ENCODE measurements around the gene IRF2BP1.

IRF2BP1 gene

GRCh38 chr19:45860359-45861259 lies 25.3 kb downstream of the IRF2BP1 start:
- no peak for DNase-seq

DNA sequence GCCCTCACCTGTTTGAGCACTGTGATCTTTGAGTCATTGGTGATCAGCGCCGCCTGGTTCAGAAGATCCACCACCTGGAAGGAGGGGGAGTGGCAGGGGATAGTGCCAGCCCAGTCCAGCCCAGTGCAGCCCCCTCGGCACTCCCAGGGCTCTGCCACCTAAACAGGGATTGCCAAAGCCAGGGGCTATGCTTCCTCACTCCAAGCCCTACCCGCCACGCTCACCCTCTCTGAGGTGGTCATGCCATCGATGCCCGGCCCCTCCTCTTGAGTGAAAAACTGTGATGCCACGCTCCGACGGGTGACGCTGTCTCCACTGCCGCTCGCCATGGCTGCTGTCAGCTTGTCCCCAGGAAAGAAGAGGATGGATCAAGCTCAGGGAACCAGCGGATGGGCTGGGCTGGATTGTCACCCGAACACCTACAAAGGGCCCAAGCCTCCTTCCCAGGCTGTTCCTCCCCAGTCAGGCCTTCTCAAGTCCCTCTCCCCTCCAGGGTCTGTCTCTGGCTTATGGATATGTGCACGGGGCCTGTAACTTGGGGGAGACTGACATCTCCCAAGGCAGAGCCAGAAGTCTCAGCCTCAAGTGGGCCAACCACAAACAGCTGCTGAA lies 31.7 kb downstream of the IRF2BP1 start:
- no peak for DNase-seq

DNA sequence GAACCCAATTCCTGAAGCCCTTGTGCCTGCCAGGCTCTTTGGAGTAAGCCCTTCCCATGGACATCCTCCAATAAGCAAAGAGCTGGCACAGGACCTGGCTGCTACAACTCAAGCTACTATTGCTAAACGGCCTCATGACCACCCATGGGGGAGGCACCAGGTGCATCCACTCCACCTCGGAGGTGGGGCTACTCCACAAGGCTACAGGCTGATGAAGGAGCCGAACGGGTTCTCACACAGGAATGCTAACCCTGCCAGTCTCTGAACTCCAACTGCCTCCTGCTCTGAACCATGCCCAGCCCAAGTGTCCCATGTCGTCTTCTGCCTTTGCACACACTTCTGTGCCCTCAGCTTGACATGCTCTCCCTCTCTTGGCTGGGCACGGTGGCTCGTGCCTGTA lies 33.0 kb downstream of the IRF2BP1 start:
- no peak for DNase-seq

DNA sequence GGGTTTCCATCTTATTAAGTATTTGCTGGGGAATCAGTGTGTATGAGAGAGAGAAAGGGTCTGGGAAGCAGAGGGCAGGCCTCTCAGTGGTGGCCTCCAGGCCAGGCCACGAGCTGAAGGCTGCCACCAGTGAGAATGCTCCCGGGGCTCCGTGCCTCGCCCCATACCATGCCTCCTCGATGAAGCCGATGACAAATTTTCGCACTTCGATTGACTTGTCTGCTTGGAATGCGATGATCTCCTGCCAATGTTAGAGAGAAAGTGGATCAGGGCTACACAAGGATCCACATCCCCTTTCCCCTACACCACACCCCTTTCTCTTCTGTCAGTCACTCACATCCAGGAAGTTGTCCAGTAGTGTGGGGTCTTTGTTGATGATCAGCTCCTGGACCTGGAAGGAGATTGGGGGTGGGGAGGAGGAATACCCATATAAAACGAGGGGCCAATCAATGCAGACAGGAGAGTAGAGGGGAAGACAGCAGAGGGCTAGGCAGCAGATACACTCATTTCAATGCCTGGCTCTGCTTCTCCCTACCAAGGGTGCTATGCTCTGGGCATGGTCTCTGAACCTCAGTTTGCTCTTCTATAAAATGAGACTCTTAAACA lies 33.7 kb downstream of the IRF2BP1 start:
- no peak for DNase-seq

DNA sequence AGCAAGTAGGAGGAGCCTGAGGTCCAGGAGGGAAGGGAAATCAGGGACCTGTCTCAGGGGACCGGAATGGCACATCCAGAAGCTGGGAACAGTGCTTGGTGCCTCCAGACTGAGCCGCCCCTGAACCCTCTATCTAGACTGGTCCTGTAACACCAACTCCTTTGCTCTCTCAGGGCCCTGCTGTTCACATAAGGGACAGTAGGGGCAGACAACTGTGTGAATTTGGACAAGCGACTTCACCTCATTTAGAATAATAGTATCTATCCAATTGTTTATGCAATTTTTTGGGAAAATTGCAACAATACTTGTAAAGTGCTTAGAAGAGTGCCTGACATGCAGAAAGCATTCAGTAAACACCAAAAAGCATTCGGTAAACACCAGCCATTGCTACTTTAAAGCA lies 37.0 kb downstream of the IRF2BP1 start:
- peak; percentile 13 for DNase-seq

DNA sequence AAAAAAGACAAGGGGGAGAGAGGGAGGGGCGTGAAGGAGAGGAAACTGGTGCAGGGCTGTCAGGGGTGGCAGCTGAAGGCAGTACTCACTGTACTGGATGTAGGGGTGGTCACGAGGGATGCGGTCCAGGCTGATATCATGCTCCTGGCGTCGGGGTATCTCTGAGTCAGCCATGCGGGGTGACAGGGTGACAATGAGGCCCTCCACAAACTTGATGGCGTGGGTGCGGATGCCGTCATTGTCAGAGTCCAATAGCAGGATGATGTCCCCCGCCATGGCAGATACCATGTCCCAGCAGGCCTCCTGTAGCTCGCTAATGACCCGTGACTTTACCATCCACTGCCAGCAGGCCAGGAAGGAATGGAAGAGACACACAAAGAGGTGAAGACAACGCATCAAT lies 38.3 kb downstream of the IRF2BP1 start:
- DNase-seq: no peak

- DNase-seq: no peak
These were observed 43.7 kb downstream of the IRF2BP1 start for GRCh38 chr19:45842198-45842597.

DNA sequence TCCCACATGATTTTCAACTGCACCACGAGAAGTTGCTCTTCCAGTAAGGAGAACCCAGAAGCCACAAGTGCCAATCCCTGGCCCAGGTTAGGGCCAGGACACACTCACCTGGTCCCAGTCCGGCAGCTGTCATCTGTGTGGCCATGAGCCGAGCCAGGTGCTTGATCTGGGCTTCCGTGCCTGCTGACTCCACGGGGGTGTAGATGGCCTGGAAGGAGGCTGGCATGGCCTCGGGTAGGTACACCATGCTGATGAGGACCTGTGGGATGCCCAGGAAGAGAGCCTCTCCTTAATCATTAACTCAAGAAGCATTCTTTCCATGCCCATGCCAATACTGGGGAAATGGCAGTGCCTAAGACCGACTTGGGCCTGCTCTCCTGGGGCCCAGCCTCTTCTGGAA lies 51.0 kb downstream of the IRF2BP1 start:
- no peak for DNase-seq

All from activated CD4-positive, alpha-beta T cell treated with anti-CD3 and anti-CD28 coated beads, Interleukin-2, amount 50 U/mL, for 16 hours (primary cell).